Fibroblast of skin of right biceps (primary cell): ENCODE results near the gene GNB1L.
"Not testable (repeated sequence)": the region's sequence is repeated elsewhere in the genome, so short reads cannot be mapped to it uniquely, and the experiment has no call there.

ENCODE experiments used
- DNase-seq: peaks from one replicate; pipeline ENCODE4 v3.0.0-alpha.2; 2013

Gene GNB1L

DNA sequence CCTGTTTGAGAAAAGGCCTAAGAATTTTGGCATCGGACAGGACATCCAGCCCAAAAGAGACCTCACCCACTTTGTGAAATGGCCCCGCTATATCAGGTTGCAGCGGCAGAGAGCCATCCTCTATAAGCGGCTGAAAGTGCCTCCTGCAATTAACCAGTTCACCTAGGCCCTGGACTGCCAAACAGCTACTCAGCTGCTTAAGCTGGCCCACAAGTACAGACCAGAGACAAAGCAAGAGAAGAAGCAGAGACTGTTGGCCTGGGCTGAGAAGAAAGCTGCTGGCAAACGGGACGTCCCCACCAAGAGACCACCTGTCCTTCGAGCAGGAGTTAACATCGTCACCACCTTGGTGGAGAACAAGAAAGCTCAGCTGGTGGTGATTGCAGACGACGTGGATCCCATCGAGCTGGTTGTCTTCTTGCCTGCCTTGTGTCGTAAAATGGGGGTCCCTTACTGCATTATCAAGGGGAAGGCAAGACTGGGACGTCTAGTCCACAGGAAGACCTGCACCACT, 62.2 kb downstream of the GNB1L start:
- not testable (repeated sequence) for DNase-seq

DNA sequence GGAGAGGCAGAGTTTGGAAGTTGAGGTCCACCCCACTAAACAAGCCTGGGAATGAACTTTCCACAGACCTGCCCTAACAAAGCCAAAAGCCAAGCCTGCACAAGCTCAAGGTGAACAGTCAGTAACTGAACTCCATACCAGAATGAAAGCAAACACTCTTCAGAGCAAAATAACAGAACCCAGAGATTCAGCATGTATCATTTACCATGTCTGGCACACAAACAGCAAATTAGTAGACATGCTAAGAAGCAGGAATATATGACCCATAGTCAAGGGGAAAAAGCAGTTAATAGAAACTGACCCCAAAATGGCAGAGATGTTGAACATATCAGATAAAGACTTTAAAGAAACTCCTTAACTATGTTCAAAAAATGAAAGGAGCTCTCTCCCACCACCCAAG, 62.8 kb downstream of the GNB1L start:
- no peak for DNase-seq

DNA sequence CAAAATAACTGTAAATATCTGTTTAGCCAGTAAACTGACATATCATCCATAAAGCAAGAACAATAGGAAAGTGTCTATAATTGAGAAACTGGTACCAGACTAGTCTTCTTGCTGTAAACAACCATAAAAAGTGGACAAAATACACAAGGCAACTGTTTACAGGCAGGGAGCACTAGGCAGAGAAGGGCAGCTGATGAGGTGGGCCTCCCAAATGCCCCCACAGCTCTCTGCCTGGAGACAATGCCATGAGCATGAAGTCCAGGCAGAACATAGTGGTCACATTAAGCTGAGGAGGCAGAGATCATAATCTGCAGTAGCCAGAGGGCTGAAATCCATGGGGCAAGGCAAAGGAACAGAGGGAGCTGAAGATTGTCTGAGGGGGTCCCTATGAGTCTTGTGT, 63.4 kb downstream of the GNB1L start:
- no peak for DNase-seq

DNA sequence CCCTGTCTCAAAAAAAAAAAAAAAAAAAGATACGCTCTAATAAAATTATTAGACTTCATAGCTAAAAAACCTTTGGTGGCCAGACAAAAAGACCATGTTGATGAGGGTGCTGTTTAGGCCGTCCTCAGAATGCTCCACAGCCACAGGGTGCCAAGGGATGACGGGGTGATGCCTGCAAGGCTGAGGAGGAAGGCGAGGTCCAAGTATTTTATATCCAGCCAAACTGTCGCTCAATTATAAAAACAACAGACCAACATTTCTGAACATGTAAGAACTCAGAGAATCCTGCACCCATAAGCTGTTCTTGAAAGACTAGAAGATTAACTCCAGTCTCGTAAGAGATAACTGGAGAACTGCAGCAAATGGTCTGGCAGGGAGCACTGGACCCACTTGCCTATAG, 64.8 kb downstream of the GNB1L start:
- DNase-seq, result no peak

DNA sequence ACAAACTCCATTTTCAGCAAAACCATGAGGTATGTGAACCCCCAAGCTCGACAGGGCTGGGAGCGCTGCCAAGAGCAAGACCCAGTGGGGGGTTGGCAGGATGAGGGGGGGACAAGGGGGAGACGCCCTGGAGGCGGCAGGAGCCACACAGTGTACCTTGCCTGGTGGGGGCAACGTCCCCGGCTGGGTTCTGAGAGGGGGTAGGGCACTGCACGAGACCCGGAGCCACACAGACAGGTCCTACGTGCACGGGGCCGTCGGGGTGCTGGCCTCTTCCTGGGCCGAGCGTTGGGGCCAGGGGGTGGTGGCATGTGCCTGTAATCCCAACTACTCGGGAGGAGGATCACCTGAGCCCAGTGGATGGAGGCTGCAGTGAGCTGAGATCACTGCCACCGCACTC, 65.3 kb downstream of the GNB1L start:
- DNase-seq, result no peak

DNA sequence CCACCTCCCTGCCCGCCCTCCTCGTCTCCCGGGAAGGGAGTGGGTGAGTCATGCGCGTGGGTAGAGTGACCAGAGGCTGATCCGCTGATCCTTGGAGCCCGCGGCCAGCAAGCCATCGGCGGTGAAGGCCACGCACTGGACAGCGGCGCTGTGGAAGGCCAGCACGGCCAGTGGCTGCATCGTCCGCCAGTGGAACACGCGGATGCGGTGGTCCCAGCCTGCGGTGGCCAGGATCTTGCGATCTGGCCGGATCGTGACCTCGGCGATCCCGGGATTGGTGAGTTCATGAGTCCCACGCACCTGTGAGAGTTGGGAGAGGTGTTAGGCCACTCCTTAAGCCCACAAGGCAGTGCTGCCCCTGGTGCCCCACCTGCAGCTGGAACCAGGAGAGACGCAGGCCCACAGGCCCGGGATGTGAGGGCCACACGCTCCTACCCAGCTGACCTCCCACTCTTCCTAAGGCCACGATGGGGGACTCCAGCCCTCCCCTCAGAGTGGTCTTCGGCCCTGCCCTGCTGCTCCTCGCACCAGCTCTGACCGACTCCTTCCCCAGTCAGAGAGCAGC, 65.9 kb downstream of the GNB1L start:
- no peak for DNase-seq

DNA sequence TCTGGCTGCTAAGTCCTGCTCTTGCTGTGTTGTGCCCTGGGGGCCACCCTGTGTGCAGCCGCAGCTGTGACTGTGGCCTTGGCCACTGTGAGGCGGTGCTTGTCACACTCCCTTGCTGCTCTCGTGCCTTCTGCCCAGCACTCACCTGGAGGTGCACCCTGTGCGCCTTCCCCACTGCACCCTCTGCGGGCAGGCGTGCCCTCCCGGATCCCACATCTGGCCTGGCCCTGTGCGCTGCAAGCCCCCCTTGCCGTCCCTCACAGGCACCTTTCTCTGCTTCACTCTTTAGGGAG, 66.9 kb downstream of the GNB1L start:
- DNase-seq, result no peak

DNA sequence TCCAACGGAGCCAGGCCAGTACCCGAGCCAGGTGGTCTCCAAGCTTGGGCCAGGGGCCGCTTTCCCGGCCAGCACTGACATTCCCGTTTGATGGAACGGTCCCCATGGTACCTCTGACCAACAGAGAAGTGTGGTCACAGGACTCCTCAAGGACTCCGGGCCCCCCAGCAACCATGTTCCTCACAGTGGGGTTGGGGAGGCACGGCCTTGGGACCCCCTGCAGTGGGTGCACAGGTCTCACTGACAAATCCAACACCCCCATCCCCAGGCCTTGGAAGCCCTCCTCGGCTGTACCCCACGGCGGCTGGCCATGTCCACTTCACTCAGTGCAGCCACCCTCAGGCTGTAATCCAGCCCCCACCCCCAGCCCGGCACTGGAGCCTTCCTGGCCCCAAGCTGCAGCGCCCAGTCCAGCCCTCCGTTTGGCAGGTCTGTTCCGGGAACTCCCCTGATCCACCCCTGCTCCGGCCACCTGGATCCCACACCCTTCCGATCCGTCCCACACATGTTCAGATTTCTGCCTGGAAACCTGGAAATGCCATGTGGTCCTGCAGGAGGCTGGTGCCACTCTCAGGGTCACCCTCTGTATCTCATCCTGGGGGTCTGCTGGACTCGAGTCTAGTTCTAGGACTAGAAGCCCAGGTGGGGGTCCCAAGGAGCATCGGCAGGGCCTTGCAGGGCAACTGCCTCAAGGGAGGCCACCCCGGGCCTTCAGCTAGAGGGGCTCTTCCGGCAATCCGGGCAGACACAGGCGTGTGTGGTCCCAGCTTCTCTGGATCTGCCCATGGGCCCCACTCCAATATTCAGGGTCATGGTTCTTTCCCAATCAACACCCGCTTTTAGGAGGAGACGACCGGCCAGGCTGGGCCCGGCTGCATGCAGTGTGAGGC, 67.5 kb downstream of the GNB1L start:
- DNase-seq, result no peak

DNA sequence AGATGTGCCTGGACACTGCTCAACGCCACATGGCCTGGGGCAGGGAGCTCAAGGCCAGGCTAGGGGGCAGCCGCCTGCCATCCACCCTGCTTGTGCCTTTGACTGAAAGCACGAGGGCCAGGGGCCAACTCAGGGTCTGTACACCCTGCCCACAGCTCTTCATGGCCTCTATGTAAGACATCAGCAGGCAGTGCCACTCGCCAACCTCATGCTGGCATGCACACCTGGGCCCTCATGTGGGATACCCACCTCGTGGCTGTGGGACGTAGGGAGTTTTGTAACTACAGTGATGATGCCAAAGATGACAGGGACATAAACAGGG, 68.4 kb downstream of the GNB1L start:
- no peak for DNase-seq

DNA sequence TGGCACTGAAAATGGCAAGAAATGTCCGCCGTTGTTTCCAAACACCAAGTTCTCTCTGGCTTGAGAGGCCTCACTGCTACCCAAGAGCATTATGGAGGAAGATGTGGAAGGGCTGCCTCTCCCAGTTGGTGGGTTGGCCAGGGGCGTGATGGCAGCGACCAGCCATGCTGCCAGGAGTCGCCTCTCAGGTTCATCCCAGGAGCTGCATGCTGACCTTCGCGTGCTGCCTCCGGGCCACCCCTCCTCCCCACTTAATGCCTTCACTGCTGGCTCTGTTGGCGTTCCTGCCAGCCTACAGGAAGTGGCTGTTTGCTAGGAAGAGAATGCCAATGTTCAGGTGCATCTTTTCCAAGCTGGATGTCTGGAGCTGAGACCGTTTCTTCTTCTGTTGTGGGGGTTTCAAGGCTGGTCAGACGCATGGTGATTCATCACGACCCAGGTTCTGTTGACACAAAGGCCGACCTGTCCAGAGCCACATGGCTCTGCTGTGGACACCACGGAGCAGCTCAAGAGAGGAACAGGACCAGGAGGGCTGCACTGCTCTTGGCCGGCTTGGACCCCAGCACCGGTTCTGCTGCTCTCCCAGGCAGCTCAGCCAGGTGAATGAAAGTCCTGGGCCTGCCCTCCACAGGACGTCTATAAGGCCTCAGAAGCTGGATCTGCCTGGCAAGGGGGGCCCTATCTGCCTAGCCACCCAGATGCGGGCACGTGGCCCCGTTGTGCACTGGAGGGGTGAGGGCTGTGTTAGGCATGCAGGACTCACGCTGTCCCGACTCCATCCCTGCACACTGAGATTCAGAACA, 69.0 kb downstream of the GNB1L start:
- no peak for DNase-seq

DNA sequence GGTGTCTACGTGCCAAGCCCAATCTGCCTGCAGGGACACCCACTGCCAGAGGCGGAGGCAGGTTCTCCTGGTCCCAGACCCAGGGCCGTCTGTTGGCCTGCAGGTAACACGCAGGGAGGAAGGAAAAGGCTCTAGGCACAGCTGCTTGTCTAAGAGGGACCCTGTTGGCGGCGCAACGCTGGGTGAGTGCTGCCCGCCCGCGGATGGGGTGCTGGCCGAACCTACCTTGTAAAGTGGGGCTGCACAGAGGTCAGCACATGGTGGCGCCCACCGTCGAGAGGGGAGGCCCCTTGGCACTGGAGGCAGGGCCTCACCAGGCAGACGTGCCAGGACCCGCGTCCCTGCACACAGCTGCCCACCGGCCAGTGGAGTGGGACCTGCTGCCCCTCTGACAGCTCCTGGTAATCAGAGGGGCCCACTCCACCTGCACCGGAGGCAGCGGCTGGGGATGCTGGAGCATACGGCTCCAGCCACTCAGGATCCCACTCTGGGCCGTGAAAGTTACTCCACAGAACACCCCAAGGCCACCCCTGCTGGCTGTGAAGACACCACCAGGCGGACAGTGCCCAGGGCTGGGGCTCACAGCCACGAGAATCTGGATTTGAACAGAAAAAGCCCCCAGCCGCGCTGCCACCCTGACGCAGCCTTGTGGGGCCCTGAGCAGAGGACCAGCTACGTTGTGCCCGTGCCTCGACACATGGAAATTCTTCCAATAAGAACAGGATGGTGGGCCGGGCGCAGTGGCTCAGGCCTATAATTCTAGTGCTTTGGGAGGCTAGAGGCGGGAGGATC, 70.1 kb downstream of the GNB1L start:
- DNase-seq, result no peak

DNA sequence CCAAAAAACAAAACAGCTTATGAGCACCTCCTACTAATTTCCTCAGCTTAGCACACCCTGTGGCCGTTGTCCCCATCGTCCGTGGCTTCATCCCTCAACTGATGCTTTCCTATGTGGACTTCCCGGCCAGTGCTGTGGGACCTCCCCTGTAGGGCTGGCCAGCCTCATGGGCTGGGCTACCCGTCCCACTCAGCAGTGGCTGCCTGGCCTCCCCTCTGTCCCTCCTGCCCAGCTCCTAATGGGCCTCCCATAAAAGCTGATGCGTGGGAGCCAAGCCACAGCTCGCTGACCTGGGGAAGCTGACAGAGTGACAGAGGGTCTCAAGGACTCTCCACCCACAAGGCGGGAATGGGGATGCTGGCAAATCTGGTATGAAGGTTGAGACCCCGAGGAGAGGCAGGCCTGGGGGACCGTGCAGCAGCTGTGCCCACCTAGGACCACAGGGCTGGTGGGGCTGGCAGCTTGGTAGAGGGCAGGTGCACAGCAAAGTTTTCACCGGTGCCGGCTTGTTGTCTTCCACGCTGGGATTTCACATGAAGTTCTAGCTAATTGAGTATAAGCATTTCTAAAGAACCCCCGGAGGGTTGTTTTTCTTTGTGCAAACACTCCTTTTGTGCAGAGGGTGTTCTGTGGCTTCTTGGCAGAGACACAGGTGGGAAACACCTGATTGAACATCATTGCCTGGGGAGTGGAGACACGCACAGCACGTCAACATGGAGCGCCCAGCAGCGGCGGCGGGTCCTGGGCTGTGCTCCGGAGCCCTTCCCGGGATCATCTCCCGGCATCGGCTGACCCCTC, 70.9 kb downstream of the GNB1L start:
- no peak for DNase-seq

DNA sequence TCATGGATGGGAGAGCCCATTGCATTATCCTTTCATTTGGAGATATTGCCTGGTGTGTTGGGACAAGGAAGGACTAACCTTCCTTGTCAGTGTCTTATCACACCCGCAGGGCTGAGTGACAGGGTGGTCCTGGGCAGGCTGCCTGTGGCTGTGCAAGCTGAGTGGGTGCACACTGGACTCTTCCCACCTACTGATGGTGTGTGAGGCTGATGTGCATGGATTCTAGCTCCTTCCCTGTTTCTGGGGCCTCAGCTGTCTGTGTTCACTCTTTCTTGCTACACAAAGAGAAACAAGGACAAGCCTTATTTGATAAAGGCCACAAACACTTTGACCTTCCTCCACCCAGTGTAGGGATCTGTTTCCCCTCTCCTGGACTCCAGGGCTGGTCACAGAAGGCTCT, 72.1 kb downstream of the GNB1L start:
- no peak for DNase-seq

DNA sequence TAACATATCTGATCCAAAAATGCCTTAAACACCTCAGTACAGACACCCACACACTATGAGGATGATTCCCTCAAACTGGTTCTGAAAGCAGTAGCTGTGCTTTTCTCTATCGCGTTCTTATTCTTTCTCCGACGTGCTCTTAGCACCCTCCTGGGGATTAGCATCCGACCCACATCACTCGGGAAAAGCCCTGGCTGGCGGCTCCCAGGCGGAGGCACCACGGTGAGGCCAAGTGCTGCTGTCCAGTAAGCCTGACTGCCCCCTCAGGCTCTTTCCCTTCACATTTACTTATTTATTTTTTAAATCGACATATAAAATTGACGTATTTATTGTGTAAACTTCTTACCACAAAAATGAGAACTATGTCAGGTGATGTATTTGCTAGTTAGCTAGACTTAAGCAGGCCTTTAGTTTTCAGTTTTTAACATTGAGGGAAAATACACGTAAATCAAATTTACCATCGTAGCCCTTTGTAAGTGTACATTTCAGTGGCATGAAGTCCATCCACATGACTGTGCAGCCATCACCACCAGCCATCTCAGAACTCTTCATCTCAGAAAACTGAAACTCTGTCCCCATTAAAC, 74.9 kb downstream of the GNB1L start:
- no peak for DNase-seq

DNA sequence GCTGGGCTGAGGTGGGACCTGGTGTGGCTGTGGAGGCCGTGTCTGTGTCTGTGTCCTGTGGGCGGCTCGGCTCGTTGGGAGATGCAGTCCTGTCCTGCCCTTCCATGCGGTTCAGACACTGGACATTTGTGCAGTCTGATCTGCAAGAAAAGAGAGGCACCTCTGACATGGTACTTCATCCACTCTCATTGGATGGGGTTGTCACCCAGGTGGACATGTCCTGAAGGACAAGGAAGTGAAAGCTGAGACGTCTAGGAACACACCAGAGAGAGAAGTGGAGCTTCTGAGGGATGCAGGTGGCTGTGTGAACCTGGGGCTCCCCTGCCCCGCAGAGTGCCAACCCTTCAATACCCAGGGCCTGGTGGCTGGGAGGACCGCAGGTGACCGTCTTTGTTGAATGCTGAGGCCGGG, 75.7 kb downstream of the GNB1L start:
- no peak for DNase-seq

DNA sequence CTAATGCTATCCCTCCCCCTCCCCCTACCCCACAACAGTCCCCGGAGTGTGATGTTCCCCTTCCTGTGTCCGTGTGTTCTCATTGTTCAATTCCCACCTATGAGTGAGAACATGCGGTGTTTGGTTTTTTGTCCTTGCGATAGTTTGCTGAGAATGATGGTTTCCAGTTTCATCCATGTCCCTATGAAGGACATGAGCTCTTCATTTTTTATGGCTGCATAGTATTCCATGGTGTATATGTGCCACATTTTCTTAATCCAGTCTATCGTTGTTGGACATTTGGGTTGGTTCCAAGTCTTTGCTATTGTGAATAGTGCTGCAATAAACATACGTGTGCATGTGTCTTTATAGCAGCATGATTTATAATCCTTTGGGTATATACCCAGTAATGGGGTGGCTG, 77.5 kb downstream of the GNB1L start:
- DNase-seq, result not testable (repeated sequence)

DNA sequence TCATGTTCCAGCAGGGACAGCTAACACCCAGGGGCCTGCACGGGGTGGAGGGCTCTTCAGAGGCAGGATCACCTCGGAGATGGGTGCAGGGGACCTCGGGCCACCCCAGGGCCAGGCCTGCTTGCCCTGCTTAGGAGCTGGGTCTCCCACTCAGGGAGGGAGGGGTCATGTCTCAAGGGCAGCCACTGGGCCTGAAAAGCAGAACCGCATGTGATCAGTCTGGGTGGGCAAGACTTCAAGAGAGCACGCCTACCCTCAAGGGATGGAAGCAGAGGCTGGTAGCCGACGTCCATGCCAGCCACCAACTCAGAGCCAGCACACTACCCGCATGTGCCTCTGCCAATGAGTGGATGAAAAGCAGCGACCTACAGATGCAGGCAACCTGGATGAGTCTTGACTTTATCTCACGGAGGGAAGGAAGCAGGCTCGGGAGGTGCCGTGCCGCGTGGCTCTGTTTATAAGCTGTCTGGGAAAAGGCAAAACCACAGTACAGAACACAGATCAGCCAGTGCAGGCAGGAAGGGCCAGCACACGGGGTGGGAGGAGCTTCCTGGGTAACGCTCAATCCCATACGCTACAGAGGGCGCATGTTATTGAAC, 78.1 kb downstream of the GNB1L start:
- no peak for DNase-seq

DNA sequence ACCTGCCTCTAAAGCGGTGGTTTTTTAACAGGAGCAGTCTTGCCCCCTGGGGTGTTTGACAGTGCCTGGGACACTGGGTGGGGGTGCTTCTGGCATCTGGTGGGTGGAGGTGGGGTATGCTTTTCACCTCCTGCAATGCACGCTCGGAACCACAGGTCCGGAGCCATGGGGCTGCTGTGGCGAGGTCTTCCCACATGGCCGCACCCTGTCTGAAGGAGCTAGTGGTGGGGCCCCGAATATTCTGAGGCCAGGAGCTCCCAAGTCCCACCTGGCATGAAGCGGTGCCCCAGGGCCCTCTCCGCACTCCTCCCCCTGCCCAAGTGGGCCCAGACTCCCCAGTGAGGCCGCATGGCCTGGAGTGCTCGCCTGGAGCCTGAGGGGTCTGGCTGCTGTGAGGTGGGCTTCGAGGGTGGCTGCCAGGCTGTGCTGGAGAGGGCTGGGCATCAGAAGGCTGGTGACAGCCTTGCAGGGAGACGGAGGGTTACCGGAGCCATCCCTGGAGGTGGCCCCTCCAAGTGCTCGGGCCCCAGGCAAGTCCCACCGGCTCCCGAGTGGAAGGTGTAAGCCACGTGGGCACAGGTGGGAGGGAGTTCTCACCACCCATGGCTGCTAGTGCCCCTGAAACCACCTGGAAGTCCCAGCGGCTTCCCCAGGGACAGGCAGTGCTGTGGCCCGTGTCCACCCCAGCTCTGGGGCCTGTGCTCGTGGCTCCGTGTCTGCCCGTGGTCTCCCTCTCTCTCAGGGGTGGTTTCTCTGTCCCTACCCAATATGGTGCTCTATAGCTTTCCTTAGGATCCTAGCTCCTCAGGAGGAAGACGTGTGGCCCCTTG, 79.0 kb downstream of the GNB1L start:
- no peak for DNase-seq

DNA sequence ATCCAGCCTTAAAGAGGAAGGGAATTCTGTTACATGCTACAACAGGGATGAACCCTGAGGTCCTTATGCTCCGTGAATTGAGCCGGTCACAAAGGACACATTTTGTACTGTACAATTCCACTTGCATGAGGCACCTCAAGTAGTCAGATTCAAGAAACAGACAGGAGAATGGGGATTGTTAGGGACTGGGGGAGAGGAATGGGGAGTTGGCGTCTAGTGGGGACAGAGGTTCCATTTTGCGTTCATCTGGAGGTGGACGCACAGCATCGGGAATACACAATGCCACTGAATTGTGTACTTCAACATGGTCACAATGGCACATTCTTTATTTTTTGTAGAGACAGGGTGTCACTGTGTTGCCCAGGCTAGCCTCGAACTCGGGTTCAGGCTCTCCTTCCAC, 80.0 kb downstream of the GNB1L start:
- no peak for DNase-seq

DNA sequence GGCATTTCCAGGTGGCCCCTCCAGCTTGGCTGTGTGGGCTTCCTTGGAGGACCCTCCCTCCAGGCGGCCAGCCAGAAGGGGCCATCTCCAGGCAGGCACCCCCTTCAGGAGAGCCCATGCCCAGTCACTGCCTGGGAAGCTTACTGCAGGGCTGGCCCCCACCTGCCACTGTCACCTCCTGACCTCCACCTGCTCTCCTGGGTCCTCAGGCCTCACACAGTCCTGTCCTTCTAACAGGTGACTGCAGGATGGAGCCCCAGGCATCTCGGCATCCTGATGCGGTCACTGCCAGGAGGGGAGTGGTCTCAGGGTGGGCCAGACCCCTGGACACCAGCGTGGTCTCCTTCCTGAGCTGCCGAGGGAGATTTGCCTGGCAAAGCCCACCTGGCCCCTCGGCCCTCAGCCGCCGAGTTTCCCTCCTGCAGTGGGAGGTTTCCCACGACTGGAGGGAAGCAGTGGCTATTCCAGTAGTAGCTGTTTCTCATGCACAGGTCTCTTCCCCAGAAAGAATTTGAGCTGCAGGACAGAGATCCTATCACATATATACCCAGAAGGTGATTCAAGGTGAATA, 81.1 kb downstream of the GNB1L start:
- DNase-seq, result no peak
